Mesenchymal stem cell (in vitro differentiated cells and primary cell): ENCODE results near the gene CGB7.
A peak's percentile ranks its signal among the peaks of the same experiment; 100 is the strongest.

Experiments used
- DNase-seq: peaks from one replicate; pipeline ENCODE4 v3.0.0-alpha.2; 2013
- H2AFZ ChIP-seq: one replicate; pipeline ENCODE4 v1.6.1; 2013; ENCODE audit warnings: low read depth, mild to moderate bottlenecking, control low read depth, inconsistent platforms, low read length, moderate library complexity
- H2AK5ac ChIP-seq: 2 replicates; pipeline ENCODE4 v1.6.1; 2013; ENCODE audit warnings: low read length, moderate library complexity, mild to moderate bottlenecking, inconsistent platforms; ENCODE audit not compliant: severe bottlenecking
- H2BK120ac ChIP-seq: one replicate; pipeline ENCODE4 v1.6.1; 2013; ENCODE audit warnings: low read depth, mild to moderate bottlenecking, inconsistent platforms, low read length, moderate library complexity
- H2BK12ac ChIP-seq, 2 experiments: one replicate each; pipeline ENCODE4 v1.6.1; 2013; ENCODE audit warnings: inconsistent platforms in 2 of 2, low read length in 2 of 2, mild to moderate bottlenecking in 2 of 2, moderate library complexity in 2 of 2, control low read depth in 1 of 2
- H2BK15ac ChIP-seq: one replicate; pipeline ENCODE4 v1.6.1; 2013; ENCODE audit warnings: mild to moderate bottlenecking, low read depth, inconsistent platforms; ENCODE audit not compliant: poor library complexity, severe bottlenecking
- H2BK5ac ChIP-seq: 2 replicates; pipeline ENCODE4 v1.6.1; 2013; ENCODE audit warnings: low read depth, mild to moderate bottlenecking, low read length, control low read depth, inconsistent platforms; ENCODE audit not compliant: poor library complexity, severe bottlenecking
- H3K14ac ChIP-seq, 2 experiments: one replicate each; pipeline ENCODE4 v1.6.1; 2013; ENCODE audit warnings: inconsistent platforms in 2 of 2, low read length in 2 of 2, control low read depth in 1 of 2, mild to moderate bottlenecking in 1 of 2, moderate library complexity in 1 of 2
- H3K18ac ChIP-seq, 2 experiments: one replicate each; pipeline ENCODE4 v1.6.1; 2013; ENCODE audit warnings: inconsistent platforms in 2 of 2, low read length in 2 of 2, control low read depth in 1 of 2, low read depth in 1 of 2, mild to moderate bottlenecking in 1 of 2
- H3K23ac ChIP-seq, 2 experiments: one replicate each; pipeline ENCODE4 v1.6.1; 2013; ENCODE audit warnings: inconsistent platforms in 2 of 2, low read length in 2 of 2, mild to moderate bottlenecking in 2 of 2, moderate library complexity in 2 of 2, control low read depth in 1 of 2
- H3K27ac ChIP-seq: 2 replicates; pipeline ENCODE4 v1.5.1; 2013; ENCODE audit warnings: mild to moderate bottlenecking, moderate library complexity, low read length, control low read depth, inconsistent platforms; ENCODE audit not compliant: poor library complexity, severe bottlenecking
- H3K27me3 ChIP-seq, 2 experiments: 2 replicates each; pipeline versions ENCODE4 v1.6.1 to v1.7.0; 2013; ENCODE audit warnings: low read length in 2 of 2, mild to moderate bottlenecking in 2 of 2, moderate library complexity in 2 of 2, control low read depth in 1 of 2, inconsistent platforms in 1 of 2; ENCODE audit not compliant: control insufficient read depth in 1 of 2, insufficient read depth in 1 of 2
- H3K36me3 ChIP-seq, 2 experiments: 2 replicates each; pipeline versions ENCODE4 v1.6.1 to v1.7.0; 2013; ENCODE audit warnings: low read length in 2 of 2, control low read depth in 1 of 2, inconsistent platforms in 1 of 2, low read depth in 1 of 2, mild to moderate bottlenecking in 1 of 2; ENCODE audit not compliant: insufficient read depth in 2 of 2, control insufficient read depth in 1 of 2
- H3K4ac ChIP-seq, 2 experiments: one replicate each; pipeline ENCODE4 v1.6.1; 2013; ENCODE audit warnings: inconsistent platforms in 2 of 2, low read length in 2 of 2, mild to moderate bottlenecking in 2 of 2, moderate library complexity in 2 of 2, control low read depth in 1 of 2, low read depth in 1 of 2
- H3K4me1 ChIP-seq: 2 replicates; pipeline ENCODE4 v1.6.1; 2013; ENCODE audit warnings: low read depth, low read length, control low read depth; ENCODE audit not compliant: control insufficient read depth, insufficient read depth
- H3K4me2 ChIP-seq: 2 replicates; pipeline ENCODE4 v1.6.1; 2013; ENCODE audit warnings: low read length, mild to moderate bottlenecking, inconsistent platforms; ENCODE audit not compliant: poor library complexity, severe bottlenecking
- H3K4me3 ChIP-seq, 2 experiments: 2 replicates each; pipeline versions ENCODE4 v1.5.1 to v1.7.0; 2013; ENCODE audit warnings: low read length in 2 of 2, mild to moderate bottlenecking in 2 of 2, control low read depth in 1 of 2, low read depth in 1 of 2; ENCODE audit not compliant: insufficient read depth in 1 of 2
- H3K79me1 ChIP-seq: replicated peaks from 2 replicates; pipeline ENCODE4 v1.6.1; 2013; ENCODE audit warnings: mild to moderate bottlenecking, control low read depth, low read length, inconsistent platforms; ENCODE audit not compliant: poor library complexity, severe bottlenecking
- H3K9ac ChIP-seq: 2 replicates; pipeline ENCODE4 v1.7.0; 2013; ENCODE audit warnings: mild to moderate bottlenecking, low read length, moderate library complexity
- H3K9me3 ChIP-seq: 2 replicates; pipeline ENCODE4 v1.7.0; 2013; ENCODE audit warnings: mild to moderate bottlenecking, low read length; ENCODE audit not compliant: control insufficient read depth
- H4K8ac ChIP-seq: one replicate; pipeline ENCODE4 v1.6.1; 2013; ENCODE audit warnings: inconsistent platforms, mild to moderate bottlenecking, low read length, moderate library complexity
- H4K91ac ChIP-seq: one replicate; pipeline ENCODE4 v1.6.1; 2013; ENCODE audit warnings: mild to moderate bottlenecking, low read length, inconsistent platforms
- WGBS: methylation state at CpG from one replicate; pipeline ENCODE4 v1.1.7; 2013; ENCODE audit warnings: mixed read lengths; 5-methylcytosine and 5-hydroxymethylcytosine counted together

The CGB7 gene

GRCh38 chr19:49014123-49014869 is 43.3 kb downstream of the CGB7 start:
- Histone ChIP-seq H3K36me3 (peaks cover 60 to 67% of the 10 kb centered on the region in 2 experiments), H2BK12ac (no peak overlapping the region), H3K9me3 (no peaks in the 10 kb centered on the region), H2BK120ac (no peak overlapping the region), H4K91ac (no peak overlapping the region), H3K23ac (no peak overlapping the region), H3K4ac (no peak overlapping the region), H3K4me2 (no peak overlapping the region), H2AFZ (no peak overlapping the region), H3K18ac (no peak overlapping the region), H3K14ac (no peak overlapping the region), H2AK5ac (no peak overlapping the region), H3K27ac (no peak overlapping the region), H4K8ac (no peak overlapping the region), H2BK5ac (no peak overlapping the region), H3K4me1 (peaks cover 10% of the 10 kb centered on the region), H3K4me3 (no peak overlapping the region), H3K79me1 (no peaks in the 10 kb centered on the region), H3K9ac (no peak overlapping the region), H3K27me3 (peaks cover 5 to 8% of the 10 kb centered on the region in 2 experiments), H2BK15ac (no peak overlapping the region)
- DNase-seq: peak; percentile 44
- WGBS: 89% methylated on average over 31 of the region's 32 CpGs

GRCh38 chr19:49011194-49011593 is 46.4 kb downstream of the CGB7 start:
- no peak overlapping the region for H3K18ac ChIP-seq
- no peak overlapping the region for H2BK15ac ChIP-seq
- H2BK12ac ChIP-seq: no peak overlapping the region
- peaks cover 1% of the 10 kb centered on the region for H3K79me1 ChIP-seq
- no peak for DNase-seq
- no peak overlapping the region for H2BK120ac ChIP-seq
- H4K8ac ChIP-seq: no peak overlapping the region
- H3K4me1 ChIP-seq: no peaks in the 10 kb centered on the region
- no peaks in the 10 kb centered on the region for H3K27me3 ChIP-seq
- H3K27ac ChIP-seq: no peak overlapping the region
- H3K9ac ChIP-seq: no peak overlapping the region
- H3K4ac ChIP-seq: no peak overlapping the region
- no peak overlapping the region for H2BK5ac ChIP-seq
- H3K14ac ChIP-seq: no peak overlapping the region
- no peak overlapping the region for H3K4me3 ChIP-seq
- WGBS: 87% methylated on average over 17 of the region's 17 CpGs
- H2AK5ac ChIP-seq: no peak overlapping the region
- no peak overlapping the region for H3K4me2 ChIP-seq
- H3K36me3 ChIP-seq: peaks cover 70 to 74% of the 10 kb centered on the region in 2 experiments
- H2AFZ ChIP-seq: no peak overlapping the region
- no peak overlapping the region for H3K23ac ChIP-seq
- no peaks in the 10 kb centered on the region for H3K9me3 ChIP-seq
- no peak overlapping the region for H4K91ac ChIP-seq

- H2AK5ac ChIP-seq: no peak overlapping the region
- no peak overlapping the region for H2BK12ac ChIP-seq
- H3K4me1 ChIP-seq: no peaks in the 10 kb centered on the region
- no peak overlapping the region for H4K8ac ChIP-seq
- no peak overlapping the region for H4K91ac ChIP-seq
- no peak overlapping the region for H3K4me3 ChIP-seq
- H3K9me3 ChIP-seq: no peaks in the 10 kb centered on the region
- H3K4ac ChIP-seq: no peak overlapping the region
- H3K18ac ChIP-seq: no peak overlapping the region
- no peak overlapping the region for H2BK15ac ChIP-seq
- peaks cover 6% of the 10 kb centered on the region for H3K79me1 ChIP-seq
- H3K36me3 ChIP-seq: peaks cover 69 to 73% of the 10 kb centered on the region in 2 experiments
- WGBS: 92% methylated on average over 18 of the region's 18 CpGs
- no peak overlapping the region for H3K23ac ChIP-seq
- no peaks in the 10 kb centered on the region for H3K27me3 ChIP-seq
- H2BK5ac ChIP-seq: no peak overlapping the region
- H3K9ac ChIP-seq: no peak overlapping the region
- no peak overlapping the region for H2BK120ac ChIP-seq
- DNase-seq: no peak
- H3K27ac ChIP-seq: no peak overlapping the region
- H2AFZ ChIP-seq: no peak overlapping the region
- H3K4me2 ChIP-seq: no peak overlapping the region
- no peak overlapping the region for H3K14ac ChIP-seq
Measured at GRCh38 chr19:49010453-49010852, 47.1 kb downstream of the CGB7 start.

- Histone ChIP-seq H3K4ac (no peak overlapping the region), H3K14ac (no peak overlapping the region), H2AFZ (no peak overlapping the region), H3K4me1 (no peaks in the 10 kb centered on the region), H2BK5ac (no peak overlapping the region), H3K9ac (no peak overlapping the region), H3K27ac (no peak overlapping the region), H3K36me3 (peaks cover 69 to 73% of the 10 kb centered on the region in 2 experiments), H2BK120ac (no peak overlapping the region), H3K79me1 (peaks cover 6% of the 10 kb centered on the region), H2BK15ac (no peak overlapping the region), H4K91ac (no peak overlapping the region), H3K4me2 (no peak overlapping the region), H3K27me3 (no peaks in the 10 kb centered on the region), H2AK5ac (no peak overlapping the region), H3K9me3 (no peaks in the 10 kb centered on the region), H4K8ac (no peak overlapping the region), H3K4me3 (no peak overlapping the region), H3K18ac (no peak overlapping the region), H2BK12ac (no peak overlapping the region), H3K23ac (no peak overlapping the region)
- 96% methylated on average over 18 of the region's 18 CpGs for WGBS
- no peak for DNase-seq
Measured at GRCh38 chr19:49009828-49010227, 47.7 kb downstream of the CGB7 start.
